NCI-H510A treated with DMSO at 0.1 percent for 48 hours (cell line): Measurements from ENCODE around the gene HOXD11.

Source experiments
- DNase-seq: peaks from one replicate; lab custom pipeline; 2025; lab: John Stamatoyannopoulos, UW

Gene HOXD11

GRCh38 chr2:176081376-176081836 lies 25.7 kb upstream of the HOXD11 start:
- DNase-seq: no peak

GRCh38 chr2:176081837-176082524 lies 25.1 kb upstream of the HOXD11 start:
- no peak for DNase-seq

DNA sequence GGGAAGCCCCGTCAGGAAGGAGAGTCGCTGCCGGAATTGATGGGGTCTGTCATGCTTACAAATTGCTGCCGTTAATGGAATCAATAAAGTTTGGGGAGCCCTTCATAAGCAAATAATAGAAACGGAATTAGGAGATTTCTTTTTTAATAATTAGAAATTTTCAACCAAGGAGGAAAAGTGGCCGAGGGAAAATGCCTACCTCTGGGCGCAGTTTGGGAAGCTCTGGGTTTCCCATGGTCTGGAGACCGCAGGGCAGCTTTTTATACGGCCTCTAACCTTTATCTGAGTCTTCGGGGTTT lies 24.6 kb upstream of the HOXD11 start:
- no peak for DNase-seq

DNA sequence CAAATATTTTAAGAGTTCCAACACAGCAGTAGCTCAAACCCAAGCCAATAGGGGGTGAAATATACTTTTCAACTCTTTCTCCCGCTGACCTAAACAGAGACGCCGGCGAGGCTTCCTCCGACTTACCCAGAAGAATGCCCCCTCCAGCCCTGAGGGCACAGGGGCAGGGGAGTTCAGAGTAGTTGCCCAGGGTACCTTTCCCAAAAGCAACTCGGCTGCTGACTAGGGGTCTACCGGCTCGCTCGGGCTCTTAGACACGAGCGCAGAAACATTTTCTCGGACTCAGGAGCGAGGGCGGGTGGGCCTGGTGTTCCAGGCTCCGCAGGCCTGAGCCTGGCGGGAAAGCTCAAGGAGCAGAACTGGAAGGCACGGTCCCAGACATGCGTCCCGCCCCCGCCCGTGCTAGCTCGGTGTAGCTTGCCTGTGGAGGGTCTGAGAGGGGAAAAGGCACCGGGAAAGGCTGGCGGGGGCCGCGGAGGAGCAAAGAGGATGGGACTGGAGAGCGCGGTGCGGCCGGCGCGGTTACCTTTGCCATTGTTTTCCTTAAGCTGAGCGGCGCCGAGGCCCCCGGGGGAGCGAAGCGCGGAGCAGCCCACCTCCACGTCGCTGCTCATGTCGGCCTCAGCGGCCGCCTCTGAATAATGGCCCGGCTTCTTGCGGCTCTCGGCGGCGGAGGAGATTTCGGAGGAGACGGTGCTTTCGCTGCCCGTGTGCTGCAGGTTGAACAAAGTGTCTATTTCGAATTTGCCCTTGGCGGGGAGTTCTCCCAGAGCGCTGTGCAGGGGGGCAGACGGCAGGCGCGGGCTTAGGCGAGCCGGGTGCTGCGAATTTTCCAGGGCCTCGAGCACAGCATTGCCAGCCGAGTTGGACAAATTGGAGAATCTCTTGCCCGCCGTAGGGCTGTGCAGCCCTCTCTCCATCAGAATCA lies 24.0 kb upstream of the HOXD11 start:
- no peak for DNase-seq

DNA sequence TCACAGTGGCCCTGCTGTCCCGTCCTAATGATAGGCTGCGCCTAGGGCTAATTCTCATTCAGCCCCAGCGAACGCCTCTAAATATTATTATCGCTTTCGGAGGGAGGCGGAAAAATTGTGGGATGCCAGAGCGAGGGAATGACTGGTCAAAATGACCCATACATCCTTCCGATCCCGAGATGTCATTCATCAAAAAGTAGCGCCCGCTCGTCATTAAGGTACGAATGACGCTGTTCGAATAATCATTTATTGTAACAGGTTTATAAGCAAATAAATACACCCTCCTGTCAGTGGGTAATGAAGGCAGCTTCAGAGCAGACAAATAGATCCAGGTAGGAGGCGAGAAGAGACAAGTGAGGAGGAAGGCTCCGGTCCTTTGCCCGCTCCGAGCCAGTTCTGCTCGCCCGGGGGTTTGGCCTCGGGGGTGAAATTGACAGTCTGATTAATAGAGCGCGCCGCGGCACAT lies 23.3 kb upstream of the HOXD11 start, which contains the start of gene EVX2:
TSS of gene EVX2 (minus strand) at position 167 of the 466 bp plus-strand sequence. CDS start 186 bp downstream, outside the sequence.
- no peak for DNase-seq

DNA sequence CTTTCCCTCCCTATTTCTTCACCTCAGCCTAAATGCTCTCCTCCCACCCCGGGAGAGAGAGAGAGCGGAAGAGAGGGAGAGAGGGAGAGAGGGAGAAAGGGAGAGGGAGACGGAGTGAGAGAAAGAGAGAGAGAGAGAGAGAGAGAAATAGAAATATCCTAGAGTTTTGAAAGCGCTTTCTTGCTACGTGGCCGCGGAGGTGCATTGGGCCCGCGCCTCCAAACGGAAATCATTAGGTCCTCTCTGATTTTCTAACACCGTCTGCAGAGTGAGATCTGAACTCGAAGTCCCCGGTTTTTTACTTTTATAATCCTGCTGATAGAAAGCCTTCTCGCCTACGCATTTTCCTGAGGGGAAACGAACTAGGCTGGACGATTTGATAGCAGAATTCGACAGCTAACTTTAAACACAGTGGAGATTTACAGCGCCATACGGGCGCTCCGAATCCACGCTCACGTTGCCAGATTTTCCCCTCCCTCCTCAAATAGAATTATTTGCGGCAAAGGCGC lies 22.4 kb upstream of the HOXD11 start:
- no peak for DNase-seq

DNA sequence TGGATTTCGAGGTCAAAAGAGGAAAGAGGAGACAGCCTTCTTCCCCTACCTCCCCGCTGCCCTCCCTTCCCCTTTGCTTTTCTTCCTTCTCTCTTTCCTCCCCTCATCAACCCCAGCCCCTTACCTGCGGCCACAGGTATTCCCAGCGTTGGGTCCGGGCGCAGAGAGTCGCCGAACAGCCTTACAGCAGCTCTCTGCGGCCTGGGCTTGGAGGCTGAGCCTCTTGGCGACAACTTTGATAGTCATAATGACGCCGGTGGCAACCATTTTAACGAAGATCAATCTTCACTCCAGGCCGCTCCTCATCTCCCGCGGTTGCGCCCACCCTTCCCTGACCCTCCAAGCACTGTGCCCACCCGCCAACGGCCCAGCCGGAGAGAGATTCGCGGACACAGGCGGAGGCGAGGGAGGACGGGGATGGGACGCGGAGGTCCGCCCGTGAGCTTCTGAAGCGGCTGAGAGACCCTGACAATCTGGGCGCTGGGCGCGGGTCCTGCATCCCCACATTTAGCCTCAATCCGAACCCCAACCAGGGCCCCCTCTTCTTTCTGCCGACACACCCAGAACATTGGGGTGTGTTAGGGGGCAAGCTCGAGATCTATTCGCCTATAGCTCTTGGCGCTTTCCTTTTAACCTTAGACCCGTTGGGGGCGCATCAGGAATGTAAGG lies 21.8 kb upstream of the HOXD11 start:
- no peak for DNase-seq

DNA sequence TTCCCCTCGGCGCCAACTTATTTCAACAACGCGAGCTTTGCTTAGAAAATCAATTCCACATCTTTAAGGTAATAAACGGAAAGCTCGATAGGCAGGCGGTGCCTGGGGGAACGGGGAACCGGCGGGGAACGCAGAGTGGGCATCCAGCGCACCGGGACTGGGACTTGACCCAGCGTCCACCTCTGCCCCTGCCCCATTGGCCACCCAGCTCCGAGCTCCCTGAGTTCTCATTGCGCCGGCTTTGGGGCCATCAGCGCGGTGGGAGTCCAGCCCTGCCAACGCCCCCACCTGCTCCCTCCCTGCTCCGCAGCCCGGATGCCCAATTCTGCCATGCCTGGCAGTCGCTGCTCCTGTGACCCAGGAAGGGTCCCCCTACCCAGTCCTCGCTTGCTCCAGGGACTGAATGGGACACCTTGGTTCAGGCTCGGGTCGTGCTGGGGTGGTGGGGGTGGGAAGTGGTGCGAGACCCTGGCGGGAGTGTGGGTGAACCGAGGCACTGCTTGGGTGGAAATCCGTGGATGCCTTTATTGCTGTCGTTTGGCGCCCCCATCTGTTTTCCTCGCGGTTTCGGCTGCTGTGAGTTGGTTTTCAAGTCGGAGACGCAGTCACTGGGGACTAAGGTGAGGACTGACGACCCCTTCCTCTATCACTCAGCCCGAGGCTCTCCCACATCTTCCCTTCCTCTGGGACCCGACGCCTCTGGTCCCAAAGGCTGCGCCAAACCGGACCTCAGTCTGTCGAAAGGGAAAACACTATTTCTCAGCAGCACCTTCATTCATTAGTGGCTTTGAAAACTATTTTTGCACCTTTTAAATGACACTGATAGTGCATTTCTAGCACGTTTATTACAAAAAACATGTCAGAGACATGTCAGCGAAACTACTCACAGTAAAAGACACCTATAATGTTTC lies 21.0 kb upstream of the HOXD11 start:
- DNase-seq: peak; percentile 53

GRCh38 chr2:176087330-176088047 lies 19.6 kb upstream of the HOXD11 start:
- no peak for DNase-seq

GRCh38 chr2:176088048-176088936 lies 18.8 kb upstream of the HOXD11 start:
- DNase-seq: peak; percentile 67

DNA sequence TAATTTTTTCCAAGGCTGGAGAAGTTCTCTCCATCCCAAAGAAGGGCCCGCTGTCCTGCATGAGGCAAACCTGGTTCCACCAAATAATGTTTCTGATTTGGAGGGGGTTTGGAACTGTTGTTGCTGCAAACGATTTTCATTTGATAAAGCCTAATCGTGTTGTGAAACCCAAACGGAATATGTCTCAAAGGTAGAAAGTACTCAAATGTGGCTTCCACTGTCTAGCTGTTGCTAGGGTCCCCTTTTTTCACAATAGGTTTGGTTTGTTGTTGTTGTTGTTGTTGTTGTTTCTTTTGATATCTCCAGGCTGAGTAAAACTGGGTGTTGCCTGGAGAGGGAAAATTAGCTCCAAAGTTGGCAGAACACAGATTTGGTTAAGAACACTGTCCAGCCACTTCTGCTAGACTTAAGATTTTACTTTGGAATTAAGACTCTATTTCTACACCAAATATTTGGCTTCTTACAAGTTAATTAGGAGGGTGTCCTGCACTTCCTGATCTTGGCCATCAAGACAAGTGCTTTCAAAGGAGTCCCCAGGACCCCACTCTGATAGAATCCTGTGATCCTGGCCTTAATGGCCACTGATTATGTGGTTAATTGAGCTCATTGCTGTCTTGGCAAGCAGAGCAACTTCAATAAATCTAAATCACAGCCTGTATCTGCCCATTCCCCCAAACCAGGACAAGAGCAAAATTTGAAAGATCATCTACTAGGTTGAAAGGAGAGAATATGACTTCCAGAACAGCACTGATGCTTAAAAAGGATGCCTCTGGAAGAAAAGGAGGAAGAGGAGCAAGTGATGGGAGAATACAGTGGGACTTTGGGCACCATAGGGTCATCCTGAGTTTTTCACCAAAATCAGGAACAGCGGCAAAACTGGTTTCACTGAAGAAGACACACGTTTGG lies 17.9 kb upstream of the HOXD11 start:
- DNase-seq: no peak

DNA sequence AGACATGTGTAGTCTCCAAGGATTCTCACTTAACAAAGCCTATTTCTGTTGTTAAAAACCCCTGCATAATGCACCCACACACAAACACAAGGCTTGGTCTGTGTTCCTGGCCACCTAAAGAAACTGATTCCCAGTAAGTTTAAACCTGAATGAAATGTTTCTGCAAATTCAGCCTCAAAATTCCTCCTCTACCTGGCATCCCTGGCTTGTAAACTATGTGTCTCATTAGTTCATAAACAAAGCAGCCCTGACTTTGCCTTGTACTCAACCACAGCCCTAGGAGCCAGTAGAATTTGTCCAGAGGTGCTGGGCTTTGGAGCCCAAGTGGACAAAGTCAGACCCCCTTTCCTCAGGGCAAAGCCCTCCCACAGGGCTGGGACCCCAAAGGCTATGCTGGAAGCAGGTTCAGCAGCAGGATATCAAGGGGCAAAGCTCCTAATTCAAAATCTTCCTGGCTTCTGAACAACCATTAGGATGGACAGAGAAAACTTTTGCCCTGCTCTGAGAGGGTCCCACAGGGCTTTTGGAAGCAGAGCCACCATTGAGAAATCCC lies 17.2 kb upstream of the HOXD11 start:
- no peak for DNase-seq

GRCh38 chr2:176090862-176091261 lies 16.2 kb upstream of the HOXD11 start:
- no peak for DNase-seq

DNA sequence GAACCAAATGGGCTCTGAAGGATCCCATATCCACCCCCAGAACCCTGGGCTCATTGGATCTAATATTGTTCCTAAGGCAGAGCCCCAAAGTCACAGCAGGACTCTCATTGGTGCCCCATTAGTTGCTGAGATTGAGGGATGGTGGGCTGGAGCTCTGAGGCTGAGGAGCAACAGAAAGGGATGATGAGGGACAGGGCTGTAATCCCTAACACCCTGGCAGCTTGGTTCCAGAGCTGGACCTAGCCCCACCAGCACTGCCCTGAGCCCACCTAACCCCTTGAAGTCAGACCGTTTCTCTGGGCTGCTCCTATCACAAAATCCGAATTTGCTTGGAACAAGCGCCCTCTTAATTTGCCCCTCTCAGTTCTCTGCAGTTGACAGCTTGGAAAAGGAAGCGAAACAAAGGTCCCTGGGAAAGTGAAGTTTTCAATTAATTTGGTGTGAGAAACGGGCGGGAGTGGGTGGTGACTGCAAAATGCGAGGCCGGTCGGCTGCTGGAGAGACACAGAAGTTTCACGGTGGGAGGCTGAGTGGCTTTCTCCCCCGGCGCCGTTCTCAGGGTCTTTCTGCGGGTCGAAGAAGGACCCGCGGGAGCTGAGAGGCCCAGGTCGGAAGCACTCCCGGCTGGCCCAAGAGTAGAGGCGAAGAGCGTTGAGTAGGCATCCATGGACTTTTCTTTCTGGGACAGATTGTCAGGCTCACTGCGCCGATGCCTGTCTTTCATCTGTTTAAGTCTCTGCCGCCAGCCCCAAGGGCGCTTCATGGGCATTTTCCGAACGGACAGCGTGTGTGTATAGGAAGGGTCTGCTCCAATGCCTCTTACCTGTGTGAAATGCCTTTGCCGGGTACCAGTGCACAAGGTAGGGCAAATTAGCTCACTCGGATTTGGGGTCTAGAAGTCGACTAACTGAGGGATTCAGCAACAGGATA lies 15.5 kb upstream of the HOXD11 start:
- no peak for DNase-seq

- DNase-seq: peak; percentile 54
Measured at GRCh38 chr2:176092270-176093144, 14.6 kb upstream of the HOXD11 start, which contains the start of gene HOXD13. Gene HOXD13 (plus strand): TSS chr2:176092721. CDS start chr2:176092891, 170 bp downstream.
